Uterus (tissue), 4 donors: Measurements from ENCODE around the gene CRK. TPM values are rescaled to one million over a fixed set of nuclear protein-coding genes. Genes with fewer than 3 reads are reported as not detected.
A peak's percentile ranks its signal among the peaks of the same experiment; 100 is the strongest.

Source experiments
- DNase-seq, 2 donors: peaks; one replicate each; pipeline ENCODE4 v3.0.0-alpha.2; 2019 to 2020
- H3K27ac ChIP-seq, 2 donors: fragments of 200-600 bp; sonication (generic); 1 replicate in 1 of 2; 2 replicates in 1 of 2; pipeline ENCODE4 v1.5.1; 2016 to 2018
- H3K27me3 ChIP-seq, 2 donors: fragments of 200-600 bp; sonication (generic); one replicate each; pipeline ENCODE4 v1.5.1; 2018 to 2019; ENCODE audit warnings: control low read depth in 1 of 2
- H3K36me3 ChIP-seq, 2 donors: fragments of 200-600 bp; sonication (generic); one replicate each; pipeline ENCODE4 v1.5.1; 2019; ENCODE audit warnings: control low read depth in 1 of 2
- H3K4me1 ChIP-seq, 2 donors: fragments of 200-600 bp; sonication (generic); one replicate each; pipeline ENCODE4 v1.5.1; 2018 to 2019; ENCODE audit warnings: control low read depth in 1 of 2
- H3K4me3 ChIP-seq, 2 donors: fragments of 200-600 bp; sonication (generic); 1 replicate in 1 of 2; 2 replicates in 1 of 2; pipeline ENCODE4 v1.5.1; 2018 to 2019; ENCODE audit warnings: mild to moderate bottlenecking in 1 of 2
- H3K9me3 ChIP-seq, 2 donors: fragments of 200-600 bp; sonication (generic); one replicate each; pipeline ENCODE4 v1.5.1; 2019; ENCODE audit warnings: control low read depth in 1 of 2
- CTCF ChIP-seq, 4 experiments: fragments of 200-600 bp in 2 of 4; fragments of 450-650 bp in 2 of 4; sonication (generic) in 2 of 4; IDR thresholded peaks; one replicate each; pipeline ENCODE4 v1.5.1; 2016 to 2019; ENCODE audit warnings: antibody characterized with exemption in 4 of 4, mild to moderate bottlenecking in 2 of 4, moderate library complexity in 1 of 4
- POLR2A ChIP-seq, 2 donors: fragments of 450-650 bp; IDR thresholded peaks; one replicate each; pipeline ENCODE4 v1.6.1; 2016; ENCODE audit warnings: antibody characterized with exemption in 2 of 2, mild to moderate bottlenecking in 1 of 2, moderate library complexity in 1 of 2
- intact Hi-C: fragments of 100-400 bp; cut with DNase I; formaldehyde crosslinking; loops from one replicate; pipeline ENCODE4 v1.15.1; 2023; ENCODE audit warnings: low total_unique reads
- total RNA-seq, 4 donors: library from RNA; depleted of rRNA in 3 of 4; stranded (reverse); fragments of >200 nt in 3 of 4; gene quantifications; one replicate each; pipeline versions ENCODE4 v1.1.0 to v1.2.4, GENCODE V29; 2014 to 2023
- donor health status: DM: yes; HTN: yes; CAD: no.

CRK gene
- total RNA-seq, 4 donors from 2014 or later = 34.6 to 118 (median 57.3) TPM

DNA sequence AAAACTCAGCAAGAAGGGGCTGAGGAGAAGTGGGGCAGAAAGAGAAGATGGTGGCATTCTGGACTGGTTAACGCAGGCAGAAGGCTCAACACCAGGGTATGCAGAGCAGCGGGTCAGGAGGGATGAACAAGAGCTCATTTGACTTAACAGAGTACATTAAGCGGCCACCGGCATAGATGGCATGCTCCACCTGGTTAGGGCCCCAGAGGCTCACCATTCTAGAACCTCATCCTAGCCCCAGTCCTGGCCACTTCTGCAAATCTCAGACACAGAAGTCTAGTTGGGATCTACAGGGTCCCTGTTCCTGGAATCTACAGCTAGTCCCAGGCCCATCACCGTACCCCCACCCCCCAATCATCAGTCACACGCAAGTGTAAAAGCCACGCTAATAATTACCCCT is 38.2 kb upstream of the CRK start:
- Histone ChIP-seq H3K4me3 (no peak overlapping the region), H3K9me3 (no peaks in the 10 kb centered on the region), H3K36me3 (no peaks in the 10 kb centered on the region), H3K4me1 (peaks cover 0 to 26% of the 10 kb centered on the region in 2 donors), H3K27ac (peak overlapping the region in 1 of 2 donors; percentile 88), H3K27me3 (no peaks in the 10 kb centered on the region)
- DNase-seq = no peak
- intact Hi-C loops = no loop called here
- TF ChIP-seq CTCF (IDR thresholded peaks at IDR 0.05) = no peak
- no peak for TF ChIP-seq POLR2A (IDR thresholded peaks at IDR 0.05)

GRCh38 chr17:1493291-1493980 is 37.4 kb upstream of the CRK start:
- Histone ChIP-seq H3K36me3 (no peaks in the 10 kb centered on the region), H3K27me3 (no peaks in the 10 kb centered on the region), H3K9me3 (no peaks in the 10 kb centered on the region), H3K4me3 (no peak overlapping the region), H3K4me1 (peaks cover 0 to 30% of the 10 kb centered on the region in 2 donors), H3K27ac (peak overlapping the region; percentile 88 to 98)
- intact Hi-C loops = no loop called here
- TF ChIP-seq CTCF (IDR thresholded peaks at IDR 0.05) = no peak
- TF ChIP-seq POLR2A (IDR thresholded peaks at IDR 0.05) = no peak
- no peak for DNase-seq

GRCh38 chr17:1492249-1493206 is 36.5 kb upstream of the CRK start, which contains the start of gene MYO1C:
MYO1C (minus strand) TSS chr17:1492686; CDS start chr17:1492487, 199 bp downstream.
- peak; percentile 46 to 47 for DNase-seq
- Histone ChIP-seq H3K4me1 (peaks cover 0 to 34% of the 10 kb centered on the region in 2 donors), H3K27ac (peak within 1 kb of the TSS; percentile 88 to 98), H3K36me3 (no peaks in the 10 kb centered on the region), H3K9me3 (no peaks in the 10 kb centered on the region), H3K27me3 (no peaks in the 10 kb centered on the region), H3K4me3 (peak within 1 kb of the TSS; percentile 53 to 66)
- TF ChIP-seq CTCF (IDR thresholded peaks at IDR 0.05) (no peak), POLR2A (IDR thresholded peaks at IDR 0.05) (no peak)
- intact Hi-C loops = no loop called here

- peaks cover 0 to 41% of the 10 kb centered on the region in 2 donors for H3K4me1 ChIP-seq
- H3K9me3 ChIP-seq = no peaks in the 10 kb centered on the region
- DNase-seq = peak; percentile 63 to 77
- TF ChIP-seq CTCF (IDR thresholded peaks at IDR 0.05) (peak in 1 of 4 experiments; percentile 2), POLR2A (IDR thresholded peaks at IDR 0.05) (peak in 1 of 2 donors; percentile 32)
- no peaks in the 10 kb centered on the region for H3K27me3 ChIP-seq
- intact Hi-C loops = no loop called here
- no peaks in the 10 kb centered on the region for H3K36me3 ChIP-seq
- H3K4me3 ChIP-seq = peak overlapping the region; percentile 53 to 66
- H3K27ac ChIP-seq = peak overlapping the region; percentile 88 to 98
Observed at GRCh38 chr17:1491443-1492248, 35.6 kb upstream of the CRK start.
